Measurements from ENCODE around the gene PHACTR2.

GRCh38 chr6:143753678-143754077 lies 75.9 kb downstream of the PHACTR2 start:
- TF ChIP-seq POLR2A (IDR thresholded peaks at IDR 0.05), result no peak
- TF ChIP-seq CTCF (IDR thresholded peaks at IDR 0.05 in 4 of 5, conservative IDR thresholded peaks at IDR 0.05 in 1 of 5), result no peak
